Measurements from ENCODE around the gene SYNGR1.

DNA sequence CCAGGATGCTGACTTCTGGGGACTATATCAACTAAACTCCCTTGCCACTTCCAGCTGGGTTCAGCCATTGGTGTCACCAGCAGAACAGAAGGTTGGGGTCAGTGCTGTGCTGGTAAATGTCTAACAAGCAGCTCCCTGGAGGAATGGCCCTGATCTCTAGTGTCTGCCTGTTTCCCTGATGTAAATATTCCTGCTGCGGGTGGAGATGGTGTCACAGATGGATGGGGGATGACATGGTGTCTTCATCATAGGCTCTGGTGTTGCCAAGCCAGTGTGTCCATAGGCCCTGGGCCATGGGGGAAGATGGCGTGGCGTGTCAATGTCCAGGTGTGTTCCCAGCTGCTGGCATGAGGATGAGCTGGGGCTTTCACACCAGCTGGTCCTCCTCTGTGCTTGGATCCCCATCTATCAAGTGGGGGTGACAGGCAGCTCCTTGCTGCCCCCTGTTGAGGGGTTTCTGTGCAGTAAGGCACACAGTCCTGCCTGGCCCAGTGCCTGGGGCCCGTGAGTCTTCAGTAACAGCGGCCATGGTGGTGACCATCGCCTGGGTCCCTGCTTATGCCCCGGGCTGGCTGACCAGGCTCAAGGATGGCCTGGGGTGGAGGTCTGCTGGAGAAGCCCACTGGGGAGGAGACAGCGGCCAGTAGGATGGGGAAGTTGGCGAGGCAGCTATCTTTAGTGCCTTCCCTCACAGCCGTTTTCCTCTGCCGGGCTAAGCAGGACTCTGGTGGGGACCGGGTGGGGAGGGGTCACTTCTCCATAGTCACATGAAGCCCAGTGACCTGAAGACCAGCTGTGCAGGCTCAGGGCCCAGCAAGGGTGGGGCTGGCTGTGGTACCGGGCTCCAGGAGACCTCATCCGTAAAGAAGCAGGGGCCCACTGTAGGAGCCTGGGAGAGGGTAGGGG lies 43.1 kb upstream of the SYNGR1 start:
- TF ChIP-seq, protein P1, sequence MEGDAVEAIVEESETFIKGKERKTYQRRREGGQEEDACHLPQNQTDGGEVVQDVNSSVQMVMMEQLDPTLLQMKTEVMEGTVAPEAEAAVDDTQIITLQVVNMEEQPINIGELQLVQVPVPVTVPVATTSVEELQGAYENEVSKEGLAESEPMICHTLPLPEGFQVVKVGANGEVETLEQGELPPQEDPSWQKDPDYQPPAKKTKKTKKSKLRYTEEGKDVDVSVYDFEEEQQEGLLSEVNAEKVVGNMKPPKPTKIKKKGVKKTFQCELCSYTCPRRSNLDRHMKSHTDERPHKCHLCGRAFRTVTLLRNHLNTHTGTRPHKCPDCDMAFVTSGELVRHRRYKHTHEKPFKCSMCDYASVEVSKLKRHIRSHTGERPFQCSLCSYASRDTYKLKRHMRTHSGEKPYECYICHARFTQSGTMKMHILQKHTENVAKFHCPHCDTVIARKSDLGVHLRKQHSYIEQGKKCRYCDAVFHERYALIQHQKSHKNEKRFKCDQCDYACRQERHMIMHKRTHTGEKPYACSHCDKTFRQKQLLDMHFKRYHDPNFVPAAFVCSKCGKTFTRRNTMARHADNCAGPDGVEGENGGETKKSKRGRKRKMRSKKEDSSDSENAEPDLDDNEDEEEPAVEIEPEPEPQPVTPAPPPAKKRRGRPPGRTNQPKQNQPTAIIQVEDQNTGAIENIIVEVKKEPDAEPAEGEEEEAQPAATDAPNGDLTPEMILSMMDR (IDR thresholded peaks at IDR 0.05), result peak; percentile 28
- TF ChIP-seq EZH2 (IDR thresholded peaks at IDR 0.05; ENCODE audit: borderline replicate concordance, insufficient read depth, low read depth, low read length, poor library complexity, severe bottlenecking), result no peak

Data from B cell (primary cell).